ENCODE measurements around the gene OR2M3.

OR2M3 gene, protein sequence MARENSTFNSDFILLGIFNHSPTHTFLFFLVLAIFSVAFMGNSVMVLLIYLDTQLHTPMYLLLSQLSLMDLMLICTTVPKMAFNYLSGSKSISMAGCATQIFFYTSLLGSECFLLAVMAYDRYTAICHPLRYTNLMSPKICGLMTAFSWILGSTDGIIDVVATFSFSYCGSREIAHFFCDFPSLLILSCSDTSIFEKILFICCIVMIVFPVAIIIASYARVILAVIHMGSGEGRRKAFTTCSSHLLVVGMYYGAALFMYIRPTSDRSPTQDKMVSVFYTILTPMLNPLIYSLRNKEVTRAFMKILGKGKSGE

DNA sequence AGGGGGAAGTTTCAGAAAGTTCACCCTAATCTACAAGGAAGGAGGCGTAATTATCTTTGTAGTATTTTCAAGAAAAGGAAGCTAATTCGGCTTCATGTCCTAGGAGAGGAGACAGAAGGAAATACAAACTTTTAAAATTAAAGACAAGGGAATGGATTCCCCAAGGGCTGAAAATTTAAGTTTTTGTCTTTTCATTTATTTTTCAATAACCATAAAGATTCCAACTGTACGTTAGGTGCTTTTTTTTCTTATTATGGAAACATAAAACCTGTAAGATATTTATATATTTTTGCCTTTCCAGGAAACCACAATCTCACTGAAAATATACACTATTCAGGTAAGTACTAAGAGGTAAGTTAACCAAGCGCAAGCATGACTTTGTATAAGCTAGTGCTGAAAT lies at the start of gene OR2M3:
OR2M3 (plus strand) TSS at position 301 of the 400 bp plus-strand sequence. CDS start 5,803 bp downstream, outside the sequence.
- TF ChIP-seq SUZ12 (IDR thresholded peaks at IDR 0.05; ENCODE audit: extremely low read depth, insufficient read depth, insufficient read length) (no peak), ZNF274 (IDR thresholded peaks at IDR 0.05; ENCODE audit: low read depth, low read length) (no peak), YY1 (IDR thresholded peaks at IDR 0.05; ENCODE audit: insufficient read depth, insufficient read length) (no peak)
- Histone ChIP-seq H3K27me3 (ENCODE audit: insufficient read depth, insufficient read length) (no peaks in the 10 kb centered on the region), H3K4me3 (ENCODE audit: insufficient read length, low read depth) (no peak within 1 kb of the TSS), H3K9ac (ENCODE audit: insufficient read length, low read depth) (no peak within 1 kb of the TSS), H3K9me3 (ENCODE audit: insufficient read depth, low read length) (no peaks in the 10 kb centered on the region), H3K36me3 (ENCODE audit: insufficient read depth, insufficient read length, low read length) (no peaks in the 10 kb centered on the region), H3K4me1 (ENCODE audit: insufficient read depth, insufficient read length) (no peaks in the 10 kb centered on the region)
- no peak for DNase-seq (ENCODE audit: low read depth, low spot score)

DNA sequence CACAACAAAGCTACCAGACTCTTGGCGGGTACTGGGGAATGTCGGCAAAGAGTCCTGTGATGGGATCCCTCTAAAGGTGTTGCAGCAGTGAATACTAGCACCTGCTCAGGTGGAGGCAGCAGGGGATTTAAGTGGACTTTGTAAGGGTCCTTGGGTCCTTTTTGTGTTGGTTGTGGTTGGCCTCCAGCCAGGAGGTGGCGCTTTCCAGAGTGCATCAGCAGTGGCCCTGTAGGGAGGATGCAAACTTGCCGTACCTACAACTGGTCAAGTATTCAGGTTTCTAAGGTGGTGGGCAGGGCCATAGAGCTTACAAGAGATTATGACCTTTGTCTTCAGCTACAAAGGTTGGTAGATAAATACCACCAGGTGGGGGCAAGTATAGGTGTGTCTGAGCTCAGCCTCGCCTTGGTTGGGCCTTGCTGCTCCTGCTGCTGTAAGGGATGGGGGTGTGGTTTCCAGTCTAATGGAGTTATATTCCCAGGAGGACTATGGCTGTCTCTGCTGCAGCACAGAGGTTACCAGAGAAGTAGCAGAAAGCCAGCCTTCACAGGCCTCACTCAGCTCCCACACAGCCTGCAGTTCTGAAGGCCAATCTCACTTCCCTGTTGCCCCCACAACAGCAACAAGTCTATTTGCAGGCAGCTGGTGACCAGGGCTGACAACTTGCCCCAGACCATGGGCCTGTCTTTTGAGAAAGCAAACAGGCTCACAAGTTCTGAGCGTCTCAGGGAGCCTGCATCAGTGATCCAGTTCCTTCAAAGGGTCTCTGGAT lies 44.8 kb upstream of the OR2M3 start:
- no peaks in the 10 kb centered on the region for H3K36me3 ChIP-seq (ENCODE audit: insufficient read depth, insufficient read length, low read length)
- H3K9ac ChIP-seq (ENCODE audit: insufficient read length, low read depth) = no peak overlapping the region
- TF ChIP-seq SUZ12 (IDR thresholded peaks at IDR 0.05; ENCODE audit: extremely low read depth, insufficient read depth, insufficient read length) (no peak), YY1 (IDR thresholded peaks at IDR 0.05; ENCODE audit: insufficient read depth, insufficient read length) (no peak), ZNF274 (IDR thresholded peaks at IDR 0.05; ENCODE audit: low read depth, low read length) (no peak)
- no peaks in the 10 kb centered on the region for H3K27me3 ChIP-seq (ENCODE audit: insufficient read depth, insufficient read length)
- peaks cover 5% of the 10 kb centered on the region; the same call in 1 of the 2 replicates for H3K9me3 ChIP-seq (ENCODE audit: insufficient read depth, low read length)
- H3K4me1 ChIP-seq (ENCODE audit: insufficient read depth, insufficient read length) = no peaks in the 10 kb centered on the region
- no peak for DNase-seq (ENCODE audit: low read depth, low spot score)
- H3K4me3 ChIP-seq (ENCODE audit: insufficient read length, low read depth) = no peak overlapping the region

DNA sequence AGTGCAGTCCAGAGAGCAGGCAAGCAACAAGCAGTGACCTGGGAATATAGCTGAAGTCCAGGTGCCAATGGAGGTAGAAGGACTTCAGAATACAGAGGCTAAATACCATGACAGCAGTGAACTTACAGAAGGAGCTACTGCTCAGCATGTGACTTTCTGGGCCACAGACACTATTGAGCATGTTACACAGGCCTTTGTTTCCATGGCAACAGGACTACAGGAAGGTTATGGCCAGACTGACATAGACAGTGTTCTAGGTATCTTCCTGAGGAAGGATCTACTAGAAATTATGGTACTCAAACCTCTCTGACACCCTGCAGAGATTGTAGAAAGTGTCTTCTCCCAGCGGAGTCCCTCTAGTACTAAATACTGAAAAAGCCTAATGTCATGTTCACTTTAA lies 41.1 kb upstream of the OR2M3 start:
- H3K4me1 ChIP-seq (ENCODE audit: insufficient read depth, insufficient read length) = no peaks in the 10 kb centered on the region
- TF ChIP-seq ZNF274 (IDR thresholded peaks at IDR 0.05; ENCODE audit: low read depth, low read length) (no peak), SUZ12 (IDR thresholded peaks at IDR 0.05; ENCODE audit: extremely low read depth, insufficient read depth, insufficient read length) (no peak), YY1 (IDR thresholded peaks at IDR 0.05; ENCODE audit: insufficient read depth, insufficient read length) (no peak)
- peaks cover 5% of the 10 kb centered on the region; the same call in 1 of the 2 replicates for H3K9me3 ChIP-seq (ENCODE audit: insufficient read depth, low read length)
- no peak overlapping the region for H3K4me3 ChIP-seq (ENCODE audit: insufficient read length, low read depth)
- DNase-seq (ENCODE audit: low read depth, low spot score) = no peak
- H3K27me3 ChIP-seq (ENCODE audit: insufficient read depth, insufficient read length) = no peaks in the 10 kb centered on the region
- no peaks in the 10 kb centered on the region for H3K36me3 ChIP-seq (ENCODE audit: insufficient read depth, insufficient read length, low read length)
- H3K9ac ChIP-seq (ENCODE audit: insufficient read length, low read depth) = no peak overlapping the region

DNA sequence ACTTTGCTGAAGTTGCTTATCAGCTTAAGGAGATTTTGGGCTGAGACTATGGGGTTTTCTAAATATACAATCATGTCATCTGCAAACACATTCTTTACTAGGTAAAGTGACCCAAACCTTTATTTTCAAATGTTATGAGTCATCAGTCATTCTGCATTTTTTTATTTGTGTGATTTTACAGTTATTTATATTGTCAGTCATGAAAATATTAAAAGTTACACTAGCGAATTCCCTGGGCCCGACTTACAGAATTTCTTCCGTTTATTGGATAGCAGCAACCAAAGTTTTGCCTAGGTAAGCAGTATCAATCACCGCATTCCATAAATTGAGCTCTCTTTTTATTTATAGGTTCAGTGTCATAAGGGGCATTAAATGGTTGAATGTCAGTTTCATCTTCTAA lies 38.3 kb upstream of the OR2M3 start:
- Histone ChIP-seq H3K9me3 (ENCODE audit: insufficient read depth, low read length) (no peaks in the 10 kb centered on the region), H3K9ac (ENCODE audit: insufficient read length, low read depth) (no peak overlapping the region), H3K27me3 (ENCODE audit: insufficient read depth, insufficient read length) (no peaks in the 10 kb centered on the region), H3K36me3 (ENCODE audit: insufficient read depth, insufficient read length, low read length) (no peaks in the 10 kb centered on the region), H3K4me1 (ENCODE audit: insufficient read depth, insufficient read length) (no peaks in the 10 kb centered on the region), H3K4me3 (ENCODE audit: insufficient read length, low read depth) (no peak overlapping the region)
- no peak for DNase-seq (ENCODE audit: low read depth, low spot score)
- TF ChIP-seq SUZ12 (IDR thresholded peaks at IDR 0.05; ENCODE audit: extremely low read depth, insufficient read depth, insufficient read length) (no peak), ZNF274 (IDR thresholded peaks at IDR 0.05; ENCODE audit: low read depth, low read length) (no peak), YY1 (IDR thresholded peaks at IDR 0.05; ENCODE audit: insufficient read depth, insufficient read length) (no peak)

DNA sequence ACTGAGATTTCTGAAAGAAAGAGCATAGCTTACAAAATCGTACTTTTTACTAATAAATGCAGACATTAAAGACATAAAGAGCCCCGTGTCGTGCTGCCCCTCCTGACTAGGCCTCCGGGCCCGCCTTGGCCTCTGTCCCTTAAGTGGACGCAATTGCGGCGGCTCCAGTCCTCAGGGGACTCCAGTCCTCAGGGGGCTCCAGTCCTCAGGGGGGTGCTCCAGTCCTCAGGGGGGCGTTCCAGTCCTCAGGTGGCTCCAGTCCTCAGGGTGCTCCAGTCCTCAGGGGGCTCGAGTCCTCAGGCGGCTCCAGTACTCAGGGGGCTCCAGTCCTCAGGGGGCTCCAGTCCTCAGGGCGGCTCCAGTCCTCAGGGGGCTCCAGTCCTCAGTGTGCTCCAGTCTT lies 33.0 kb upstream of the OR2M3 start:
- Histone ChIP-seq H3K9ac (ENCODE audit: insufficient read length, low read depth) (no peak overlapping the region), H3K9me3 (ENCODE audit: insufficient read depth, low read length) (no peaks in the 10 kb centered on the region), H3K36me3 (ENCODE audit: insufficient read depth, insufficient read length, low read length) (no peaks in the 10 kb centered on the region), H3K27me3 (ENCODE audit: insufficient read depth, insufficient read length) (no peaks in the 10 kb centered on the region), H3K4me3 (ENCODE audit: insufficient read length, low read depth) (no peak overlapping the region), H3K4me1 (ENCODE audit: insufficient read depth, insufficient read length) (no peaks in the 10 kb centered on the region)
- TF ChIP-seq ZNF274 (IDR thresholded peaks at IDR 0.05; ENCODE audit: low read depth, low read length) (no peak), SUZ12 (IDR thresholded peaks at IDR 0.05; ENCODE audit: extremely low read depth, insufficient read depth, insufficient read length) (no peak), YY1 (IDR thresholded peaks at IDR 0.05; ENCODE audit: insufficient read depth, insufficient read length) (no peak)
- DNase-seq (ENCODE audit: low read depth, low spot score) = no peak

DNA sequence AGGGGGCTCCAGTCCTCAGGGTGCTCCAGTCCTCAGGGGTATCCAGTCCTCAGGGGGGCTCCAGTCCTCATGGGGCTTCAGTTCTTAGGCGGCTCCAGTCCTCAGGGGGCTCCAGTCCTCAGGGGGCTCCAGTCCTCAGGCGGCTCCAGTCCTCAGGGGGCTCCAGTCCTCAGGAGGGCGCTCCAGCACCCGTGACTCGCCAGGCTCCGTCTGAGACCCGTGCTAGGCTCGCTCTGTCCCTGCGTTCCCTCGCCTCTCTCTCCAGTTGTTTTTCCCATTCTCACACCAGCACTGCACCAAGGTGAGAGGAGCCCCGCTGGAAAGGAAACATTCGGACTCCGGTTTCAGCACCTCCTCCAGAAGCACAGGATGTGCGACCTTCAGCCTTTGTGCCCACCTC lies 31.9 kb upstream of the OR2M3 start:
- no peaks in the 10 kb centered on the region for H3K27me3 ChIP-seq (ENCODE audit: insufficient read depth, insufficient read length)
- no peak overlapping the region for H3K9ac ChIP-seq (ENCODE audit: insufficient read length, low read depth)
- TF ChIP-seq SUZ12 (IDR thresholded peaks at IDR 0.05; ENCODE audit: extremely low read depth, insufficient read depth, insufficient read length) (no peak), YY1 (IDR thresholded peaks at IDR 0.05; ENCODE audit: insufficient read depth, insufficient read length) (no peak), ZNF274 (IDR thresholded peaks at IDR 0.05; ENCODE audit: low read depth, low read length) (no peak)
- no peak overlapping the region for H3K4me3 ChIP-seq (ENCODE audit: insufficient read length, low read depth)
- no peaks in the 10 kb centered on the region for H3K9me3 ChIP-seq (ENCODE audit: insufficient read depth, low read length)
- no peaks in the 10 kb centered on the region for H3K36me3 ChIP-seq (ENCODE audit: insufficient read depth, insufficient read length, low read length)
- DNase-seq (ENCODE audit: low read depth, low spot score) = no peak
- H3K4me1 ChIP-seq (ENCODE audit: insufficient read depth, insufficient read length) = no peaks in the 10 kb centered on the region

DNA sequence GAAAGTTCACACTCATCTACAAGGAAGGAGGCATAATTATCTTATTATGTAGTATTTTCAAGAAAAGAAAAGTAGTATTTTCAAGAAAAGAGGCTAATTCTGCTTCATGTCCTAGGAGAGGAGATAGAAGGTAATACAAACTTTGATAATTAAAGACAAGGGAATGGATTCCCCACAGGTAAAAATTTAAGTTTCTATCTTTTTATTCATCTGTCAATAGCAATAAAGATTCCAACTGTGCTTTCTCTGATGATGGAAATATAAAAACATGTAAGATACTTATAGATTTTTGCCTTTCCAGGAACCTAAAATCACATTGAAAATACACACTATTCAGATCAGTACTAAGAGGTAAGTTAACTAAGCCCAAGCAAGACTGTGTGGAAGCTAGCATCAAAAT lies 22.5 kb upstream of the OR2M3 start, which contains the start of gene OR2M2:
OR2M2 (plus strand) TSS at position 301 of the 400 bp plus-strand sequence. CDS start 5,165 bp downstream, outside the sequence.
- H3K9ac ChIP-seq (ENCODE audit: insufficient read length, low read depth) = no peak within 1 kb of the TSS
- no peaks in the 10 kb centered on the region for H3K4me1 ChIP-seq (ENCODE audit: insufficient read depth, insufficient read length)
- DNase-seq (ENCODE audit: low read depth, low spot score) = no peak
- H3K36me3 ChIP-seq (ENCODE audit: insufficient read depth, insufficient read length, low read length) = no peaks in the 10 kb centered on the region
- TF ChIP-seq YY1 (IDR thresholded peaks at IDR 0.05; ENCODE audit: insufficient read depth, insufficient read length) (no peak), ZNF274 (IDR thresholded peaks at IDR 0.05; ENCODE audit: low read depth, low read length) (no peak), SUZ12 (IDR thresholded peaks at IDR 0.05; ENCODE audit: extremely low read depth, insufficient read depth, insufficient read length) (no peak)
- H3K9me3 ChIP-seq (ENCODE audit: insufficient read depth, low read length) = 0 out of 2 replicates have a peak, but pooled peaks cover 3% of the 10 kb centered on the region
- H3K27me3 ChIP-seq (ENCODE audit: insufficient read depth, insufficient read length) = no peaks in the 10 kb centered on the region
- H3K4me3 ChIP-seq (ENCODE audit: insufficient read length, low read depth) = no peak within 1 kb of the TSS
